ENCODE measurements around the gene KIF6. TPM values are rescaled to one million over a fixed set of nuclear protein-coding genes. Genes with fewer than 3 reads are reported as not detected.

Gene KIF6
- total RNA-seq, 1 donor from 2014 or later, result 0.43 TPM

GRCh38 chr6:39617026-39617425, 108.2 kb downstream of the KIF6 start:
- intact Hi-C loops (cut with DNase I), result no loop called here

GRCh38 chr6:39615622-39616021, 109.6 kb downstream of the KIF6 start:
- Histone ChIP-seq H3K4me1 (no peaks in the 10 kb centered on the region), H3K27ac (no peak overlapping the region), H3K36me3 (no peaks in the 10 kb centered on the region), H3K9me3 (no peaks in the 10 kb centered on the region), H3K4me3 (no peak overlapping the region), H3K27me3 (no peaks in the 10 kb centered on the region)
- intact Hi-C loops (cut with DNase I), result no loop called here
- no peak for DNase-seq (ENCODE audit: low spot score in 2 of 2)
- TF ChIP-seq, protein P1, sequence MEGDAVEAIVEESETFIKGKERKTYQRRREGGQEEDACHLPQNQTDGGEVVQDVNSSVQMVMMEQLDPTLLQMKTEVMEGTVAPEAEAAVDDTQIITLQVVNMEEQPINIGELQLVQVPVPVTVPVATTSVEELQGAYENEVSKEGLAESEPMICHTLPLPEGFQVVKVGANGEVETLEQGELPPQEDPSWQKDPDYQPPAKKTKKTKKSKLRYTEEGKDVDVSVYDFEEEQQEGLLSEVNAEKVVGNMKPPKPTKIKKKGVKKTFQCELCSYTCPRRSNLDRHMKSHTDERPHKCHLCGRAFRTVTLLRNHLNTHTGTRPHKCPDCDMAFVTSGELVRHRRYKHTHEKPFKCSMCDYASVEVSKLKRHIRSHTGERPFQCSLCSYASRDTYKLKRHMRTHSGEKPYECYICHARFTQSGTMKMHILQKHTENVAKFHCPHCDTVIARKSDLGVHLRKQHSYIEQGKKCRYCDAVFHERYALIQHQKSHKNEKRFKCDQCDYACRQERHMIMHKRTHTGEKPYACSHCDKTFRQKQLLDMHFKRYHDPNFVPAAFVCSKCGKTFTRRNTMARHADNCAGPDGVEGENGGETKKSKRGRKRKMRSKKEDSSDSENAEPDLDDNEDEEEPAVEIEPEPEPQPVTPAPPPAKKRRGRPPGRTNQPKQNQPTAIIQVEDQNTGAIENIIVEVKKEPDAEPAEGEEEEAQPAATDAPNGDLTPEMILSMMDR (IDR thresholded peaks at IDR 0.05), result no peak

More at GRCh38 chr6:39617026-39617425, 108.2 kb downstream of the KIF6 start:
- no peaks in the 10 kb centered on the region for H3K4me1 ChIP-seq
- DNase-seq (ENCODE audit: low spot score in 2 of 2), result no peak
- no peak overlapping the region for H3K4me3 ChIP-seq
- H3K27ac ChIP-seq, result no peak overlapping the region
- no peaks in the 10 kb centered on the region for H3K36me3 ChIP-seq
- H3K9me3 ChIP-seq, result no peaks in the 10 kb centered on the region
- TF ChIP-seq, protein P1 (IDR thresholded peaks at IDR 0.05), result no peak
- no peaks in the 10 kb centered on the region for H3K27me3 ChIP-seq

- intact Hi-C loops (cut with DNase I), result no loop called here
- H3K36me3 ChIP-seq, result no peaks in the 10 kb centered on the region
- H3K9me3 ChIP-seq, result no peaks in the 10 kb centered on the region
- no peak overlapping the region for H3K4me3 ChIP-seq
- H3K27ac ChIP-seq, result no peak overlapping the region
- DNase-seq (ENCODE audit: low spot score in 2 of 2), result no peak
- peaks cover 0 to 2% of the 10 kb centered on the region in 2 donors for H3K4me1 ChIP-seq
- TF ChIP-seq, protein P1 (IDR thresholded peaks at IDR 0.05), result no peak
- H3K27me3 ChIP-seq, result no peaks in the 10 kb centered on the region
These were observed 110.7 kb downstream of the KIF6 start for GRCh38 chr6:39614393-39614950.

DNA sequence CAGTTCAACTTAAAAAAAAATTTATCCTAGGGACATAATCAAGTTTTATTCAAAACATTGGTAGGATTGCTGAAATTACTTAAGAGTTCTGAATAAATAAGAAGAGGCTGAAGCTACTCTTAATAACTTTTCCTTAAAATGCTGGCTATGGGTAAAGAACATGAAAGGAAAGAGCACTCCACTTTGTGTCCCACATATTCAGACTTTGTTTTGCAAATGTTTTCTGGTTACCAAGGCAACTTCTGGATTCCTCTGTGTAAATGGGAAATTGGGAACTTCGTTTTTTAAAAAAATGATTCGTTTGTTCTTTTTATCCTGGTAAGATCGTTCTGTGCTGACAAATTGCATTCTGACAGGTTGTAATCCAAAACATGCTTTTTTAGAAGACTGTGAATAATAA, 115.0 kb downstream of the KIF6 start:
- Histone ChIP-seq H3K4me3 (no peak overlapping the region), H3K27ac (no peak overlapping the region), H3K4me1 (peaks cover 0 to 2% of the 10 kb centered on the region in 2 donors), H3K9me3 (no peaks in the 10 kb centered on the region), H3K27me3 (no peaks in the 10 kb centered on the region), H3K36me3 (no peaks in the 10 kb centered on the region)
- TF ChIP-seq, protein P1 (IDR thresholded peaks at IDR 0.05), result no peak
- intact Hi-C loops (cut with DNase I), result no loop called here
- no peak for DNase-seq (ENCODE audit: low spot score in 2 of 2)

- Histone ChIP-seq H3K27me3 (no peaks in the 10 kb centered on the region), H3K9me3 (no peaks in the 10 kb centered on the region), H3K4me3 (no peak overlapping the region), H3K4me1 (peaks cover 0 to 2% of the 10 kb centered on the region in 2 donors), H3K27ac (no peak overlapping the region), H3K36me3 (no peaks in the 10 kb centered on the region)
- intact Hi-C loops (cut with DNase I), result no loop called here
- TF ChIP-seq, protein P1 (IDR thresholded peaks at IDR 0.05), result no peak
- DNase-seq (ENCODE audit: low spot score in 2 of 2), result no peak
These were observed 116.4 kb downstream of the KIF6 start for GRCh38 chr6:39608652-39609345.

Data from ascending aorta (tissue), 2 donors.